ENCODE data around the gene TRAPPC13.

TRAPPC13 gene

DNA sequence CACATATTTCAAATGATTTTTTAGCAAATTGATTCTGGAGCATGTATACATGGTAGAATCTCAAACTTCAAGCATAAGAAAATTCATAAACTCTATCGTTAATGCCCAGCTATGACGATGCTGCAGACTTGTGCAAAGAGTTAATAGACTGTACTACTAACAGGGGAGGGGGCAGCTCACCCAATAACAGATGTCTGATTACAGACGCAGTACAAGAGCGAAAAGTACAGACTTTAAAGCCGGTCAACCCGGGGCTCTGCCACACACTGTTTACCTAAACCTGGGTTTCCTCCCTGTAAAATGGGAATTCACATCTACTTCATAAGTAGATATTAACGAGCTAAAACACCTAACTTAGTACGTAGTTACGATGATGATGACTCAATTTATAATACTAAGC, 1.3 kb upstream of the TRAPPC13 start:
- DNase-seq (ENCODE audit: low read depth), result no peak
- peak overlapping the region; percentile 97 for H3K4me3 ChIP-seq (ENCODE audit: low read length)
- TF ChIP-seq, protein P1, sequence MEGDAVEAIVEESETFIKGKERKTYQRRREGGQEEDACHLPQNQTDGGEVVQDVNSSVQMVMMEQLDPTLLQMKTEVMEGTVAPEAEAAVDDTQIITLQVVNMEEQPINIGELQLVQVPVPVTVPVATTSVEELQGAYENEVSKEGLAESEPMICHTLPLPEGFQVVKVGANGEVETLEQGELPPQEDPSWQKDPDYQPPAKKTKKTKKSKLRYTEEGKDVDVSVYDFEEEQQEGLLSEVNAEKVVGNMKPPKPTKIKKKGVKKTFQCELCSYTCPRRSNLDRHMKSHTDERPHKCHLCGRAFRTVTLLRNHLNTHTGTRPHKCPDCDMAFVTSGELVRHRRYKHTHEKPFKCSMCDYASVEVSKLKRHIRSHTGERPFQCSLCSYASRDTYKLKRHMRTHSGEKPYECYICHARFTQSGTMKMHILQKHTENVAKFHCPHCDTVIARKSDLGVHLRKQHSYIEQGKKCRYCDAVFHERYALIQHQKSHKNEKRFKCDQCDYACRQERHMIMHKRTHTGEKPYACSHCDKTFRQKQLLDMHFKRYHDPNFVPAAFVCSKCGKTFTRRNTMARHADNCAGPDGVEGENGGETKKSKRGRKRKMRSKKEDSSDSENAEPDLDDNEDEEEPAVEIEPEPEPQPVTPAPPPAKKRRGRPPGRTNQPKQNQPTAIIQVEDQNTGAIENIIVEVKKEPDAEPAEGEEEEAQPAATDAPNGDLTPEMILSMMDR (IDR thresholded peaks at IDR 0.05; ENCODE audit: insufficient read depth, low read depth, low read length, missing control alignments), result no peak

DNA sequence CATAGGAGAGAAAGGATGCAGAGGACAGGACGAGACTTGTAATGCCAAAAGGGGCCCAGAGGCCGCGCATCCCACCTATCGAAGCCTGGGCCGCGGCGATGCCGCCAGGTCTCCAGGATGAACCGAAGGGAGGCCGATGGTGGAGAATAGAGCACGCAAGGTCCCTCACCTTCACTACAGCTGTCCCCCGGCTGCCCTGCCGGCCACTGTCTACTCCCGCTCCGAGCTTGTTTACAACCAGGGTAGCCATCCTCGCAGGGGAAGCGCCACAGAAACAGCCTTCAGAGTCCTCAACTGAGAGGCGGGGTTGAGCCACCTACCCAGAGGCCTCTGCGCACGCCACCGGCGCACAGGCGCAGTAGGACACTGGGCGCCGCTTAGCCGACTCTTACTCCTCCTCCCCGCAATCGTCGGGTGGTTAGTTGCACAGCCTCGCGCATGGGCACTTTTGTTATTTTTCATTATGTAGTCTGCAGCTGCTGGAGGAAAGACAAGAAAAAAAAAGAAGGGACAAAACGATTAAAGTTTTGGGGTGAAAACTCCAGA, 729 bp upstream of the TRAPPC13 start, which contains the start of gene TRIM23:
Gene TRIM23 (minus strand): TSS at position 309 of the 546 bp plus-strand sequence. CDS start 59 bp downstream, at position 250.
- peak within 1 kb of the TSS; percentile 97 for H3K4me3 ChIP-seq (ENCODE audit: low read length)
- DNase-seq (ENCODE audit: low read depth), result peak; percentile 95
- TF ChIP-seq, protein P1 (IDR thresholded peaks at IDR 0.05; ENCODE audit: insufficient read depth, low read depth, low read length, missing control alignments), result no peak

GRCh38 chr5:65625743-65626142, 916 bp downstream of the TRAPPC13 start:
- DNase-seq (ENCODE audit: low read depth), result no peak
- peak overlapping the region; percentile 97 for H3K4me3 ChIP-seq (ENCODE audit: low read length)
- TF ChIP-seq, protein P1 (IDR thresholded peaks at IDR 0.05; ENCODE audit: insufficient read depth, low read depth, low read length, missing control alignments), result no peak

GRCh38 chr5:65630981-65631380, 6.2 kb downstream of the TRAPPC13 start:
- no peak for DNase-seq (ENCODE audit: low read depth)
- TF ChIP-seq, protein P1 (IDR thresholded peaks at IDR 0.05; ENCODE audit: insufficient read depth, low read depth, low read length, missing control alignments), result no peak
- H3K4me3 ChIP-seq (ENCODE audit: low read length), result no peak overlapping the region

GRCh38 chr5:65640240-65640639, 15.4 kb downstream of the TRAPPC13 start:
- TF ChIP-seq, protein P1 (IDR thresholded peaks at IDR 0.05; ENCODE audit: insufficient read depth, low read depth, low read length, missing control alignments), result no peak
- no peak for DNase-seq (ENCODE audit: low read depth)
- no peak overlapping the region for H3K4me3 ChIP-seq (ENCODE audit: low read length)

GRCh38 chr5:65646938-65647337, 22.1 kb downstream of the TRAPPC13 start:
- H3K4me3 ChIP-seq (ENCODE audit: low read length), result no peak overlapping the region
- TF ChIP-seq, protein P1 (IDR thresholded peaks at IDR 0.05; ENCODE audit: insufficient read depth, low read depth, low read length, missing control alignments), result no peak
- no peak for DNase-seq (ENCODE audit: low read depth)

DNA sequence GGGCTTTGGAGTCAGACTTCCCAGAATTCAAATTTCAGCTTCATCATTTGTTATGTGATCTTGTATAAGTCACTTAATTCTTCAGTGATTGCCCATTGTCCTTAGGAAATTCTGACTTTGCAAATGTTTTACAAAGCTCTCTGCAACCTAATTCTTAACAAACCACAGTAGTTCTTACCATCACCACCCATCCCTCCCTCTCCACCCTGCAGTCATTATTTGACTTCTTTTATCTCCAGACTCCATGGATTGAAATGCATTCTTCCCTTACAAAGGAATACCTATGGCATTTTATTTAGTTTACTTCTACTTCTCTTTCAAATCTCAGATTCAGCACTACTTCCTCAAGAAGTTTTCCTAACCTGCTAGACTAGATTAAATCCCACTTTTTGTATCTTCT, 23.1 kb downstream of the TRAPPC13 start:
- TF ChIP-seq, protein P1 (IDR thresholded peaks at IDR 0.05; ENCODE audit: insufficient read depth, low read depth, low read length, missing control alignments), result no peak
- H3K4me3 ChIP-seq (ENCODE audit: low read length), result no peak overlapping the region
- no peak for DNase-seq (ENCODE audit: low read depth)
